IPS-11a (cell line): ENCODE results near the gene BBS10.
"Not testable (repeated sequence)": the region's sequence is repeated elsewhere in the genome, so short reads cannot be mapped to it uniquely, and the experiment has no call there.

Experiments used
- H3K4me3 ChIP-seq: one replicate; pipeline ENCODE4 v1.5.1; 2013; ENCODE audit warnings: low read depth, low read length, control low read depth

The BBS10 gene

DNA sequence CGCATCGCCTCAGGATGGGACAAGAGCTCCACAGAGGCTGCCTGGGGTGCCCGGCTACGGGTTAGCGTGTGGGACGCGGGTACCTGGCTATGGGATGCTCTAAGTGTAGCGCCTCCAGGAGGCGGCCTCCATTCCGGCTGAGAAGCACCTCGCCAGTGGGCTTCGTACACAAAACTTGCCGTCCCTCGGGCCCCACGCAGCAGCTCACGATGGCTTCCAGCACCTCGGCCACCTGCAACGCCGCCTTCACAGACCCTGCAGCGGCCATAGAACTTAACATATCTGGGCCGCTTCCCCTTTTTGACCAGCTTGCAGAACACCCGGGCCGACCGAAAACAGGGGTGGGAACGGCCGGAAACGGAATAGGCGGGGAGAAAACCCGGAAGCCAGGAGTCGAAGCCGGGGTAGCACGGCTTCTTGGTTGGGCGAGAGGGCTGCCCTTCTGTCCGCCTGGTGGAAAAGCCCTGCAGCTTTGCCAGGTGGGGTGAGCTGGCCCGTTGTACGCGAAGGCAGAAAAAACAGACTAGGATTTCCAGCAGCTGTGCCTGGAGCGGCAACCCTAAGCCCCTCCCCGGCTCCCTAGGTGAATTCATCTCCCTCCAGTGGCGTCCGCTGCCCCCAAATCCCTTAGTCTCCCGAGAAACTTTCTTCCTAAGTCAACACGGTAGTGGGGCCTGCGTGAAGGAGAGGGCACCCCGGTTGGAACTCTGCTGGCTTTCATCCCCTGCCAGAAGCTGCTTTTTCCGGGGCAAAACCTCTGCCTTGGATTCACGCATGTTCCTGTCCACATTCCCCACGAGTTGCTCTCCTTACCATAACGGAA is at the start of gene BBS10:
Gene BBS10, minus strand, starts transcription at position 337 of the 823 bp plus-strand sequence. Its CDS starts 57 bp downstream, at position 280.
- H3K4me3 ChIP-seq: peak within 1 kb of the TSS; percentile 92

GRCh38 chr12:76391461-76391860 is 43.2 kb upstream of the BBS10 start:
- H3K4me3 ChIP-seq: no peak overlapping the region

- H3K4me3 ChIP-seq: no peak overlapping the region
Observed at GRCh38 chr12:76387614-76388013, 39.4 kb upstream of the BBS10 start.

GRCh38 chr12:76384560-76384959 is 36.3 kb upstream of the BBS10 start:
- H3K4me3 ChIP-seq: no peak overlapping the region

DNA sequence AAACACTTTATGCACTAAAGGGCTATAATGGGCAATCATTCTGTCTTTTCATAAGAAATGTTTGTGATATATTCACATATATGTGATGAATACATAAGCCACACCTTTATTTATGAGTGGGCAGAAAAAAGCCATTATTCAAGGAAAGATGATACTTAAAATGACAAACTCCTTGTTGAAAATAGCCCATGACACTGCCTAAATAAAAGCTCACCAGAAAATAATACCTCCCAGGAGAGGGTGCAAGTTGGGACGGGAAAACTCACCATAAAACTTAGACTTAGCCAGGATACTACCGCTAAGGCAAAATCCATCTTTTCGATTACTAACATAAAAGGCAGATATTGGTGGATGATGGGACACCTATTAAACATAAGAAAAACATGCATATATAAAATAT is 35.8 kb upstream of the BBS10 start:
- H3K4me3 ChIP-seq: no peak overlapping the region

GRCh38 chr12:76379261-76379660 is 31.0 kb upstream of the BBS10 start:
- no peak overlapping the region for H3K4me3 ChIP-seq

DNA sequence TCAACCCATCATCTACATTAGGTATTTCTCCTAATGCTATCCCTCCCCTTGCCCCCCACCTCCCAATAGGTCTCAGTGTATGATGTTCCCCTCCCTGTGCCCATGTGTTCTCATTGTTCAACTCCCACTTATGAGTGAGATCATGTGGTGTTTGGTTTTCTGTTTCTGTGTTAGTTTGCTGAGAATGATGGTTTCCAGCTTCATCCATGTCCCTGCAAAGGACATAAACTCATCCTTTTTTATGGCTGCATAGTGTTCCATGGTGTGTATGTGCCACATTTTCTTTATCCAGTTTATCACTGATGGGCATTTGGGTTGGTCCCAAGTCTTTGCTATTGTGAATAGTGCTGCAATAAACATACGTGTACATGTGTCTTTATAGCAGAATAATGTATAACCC is 28.7 kb upstream of the BBS10 start:
- H3K4me3 ChIP-seq: not testable (repeated sequence)

DNA sequence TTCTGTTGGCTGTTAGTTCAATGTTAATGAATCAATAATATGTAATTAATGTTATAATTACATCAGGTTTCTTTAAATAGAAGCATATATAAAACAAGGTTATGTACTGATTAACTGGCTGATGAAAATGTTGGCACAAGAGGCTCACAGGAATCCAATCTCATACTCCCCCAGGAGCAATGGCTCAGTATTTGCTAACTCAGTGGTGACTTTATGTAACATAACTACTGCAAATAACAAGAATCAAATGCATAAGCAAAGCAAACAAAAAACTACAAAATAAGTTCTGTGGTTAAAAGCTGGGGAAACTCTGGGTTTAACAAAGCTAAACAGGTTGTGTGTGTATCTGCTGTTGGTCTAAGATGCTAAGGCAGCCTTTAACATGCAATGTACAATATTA is 27.7 kb upstream of the BBS10 start:
- H3K4me3 ChIP-seq: no peak overlapping the region

DNA sequence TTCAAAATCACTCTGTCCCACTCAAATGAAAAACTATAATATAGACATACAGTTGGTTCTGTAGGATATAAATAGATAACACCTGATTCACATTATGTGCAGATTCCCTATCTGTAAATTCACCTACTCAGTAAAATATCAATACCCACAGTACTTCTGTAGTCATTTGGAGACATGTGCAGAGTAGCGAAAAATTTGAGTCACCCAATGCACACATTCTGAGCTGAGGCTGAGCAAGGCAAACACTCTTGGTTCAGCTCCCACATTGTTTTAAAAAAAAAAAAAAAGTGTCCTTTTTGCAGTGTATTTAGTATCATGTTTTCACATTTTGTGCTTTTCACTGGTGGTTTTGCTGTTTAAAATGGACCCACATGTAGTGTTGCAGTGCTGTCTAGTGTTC is 27.3 kb upstream of the BBS10 start:
- no peak overlapping the region for H3K4me3 ChIP-seq

GRCh38 chr12:76374386-76375020 is 26.3 kb upstream of the BBS10 start:
- no peak overlapping the region for H3K4me3 ChIP-seq

DNA sequence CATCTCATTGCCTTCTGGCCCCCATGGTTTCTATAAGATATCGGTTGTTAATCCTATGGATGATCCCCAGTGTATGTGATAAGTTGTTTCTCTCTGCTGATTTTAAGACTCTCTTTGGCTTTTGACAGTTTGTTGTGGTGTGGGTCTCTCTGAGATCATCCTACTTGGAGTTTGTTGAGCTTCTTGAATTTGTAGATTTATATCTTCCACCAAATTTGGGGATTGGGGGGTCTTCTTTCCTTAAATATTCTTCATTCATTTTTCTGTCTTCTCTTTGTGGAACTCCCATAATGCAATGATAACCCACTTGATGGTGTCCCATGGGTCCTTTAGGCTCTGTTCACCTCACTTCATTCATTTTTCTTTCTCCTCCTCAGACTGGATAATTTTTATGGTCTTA is 20.0 kb upstream of the BBS10 start:
- H3K4me3 ChIP-seq: no peak overlapping the region

DNA sequence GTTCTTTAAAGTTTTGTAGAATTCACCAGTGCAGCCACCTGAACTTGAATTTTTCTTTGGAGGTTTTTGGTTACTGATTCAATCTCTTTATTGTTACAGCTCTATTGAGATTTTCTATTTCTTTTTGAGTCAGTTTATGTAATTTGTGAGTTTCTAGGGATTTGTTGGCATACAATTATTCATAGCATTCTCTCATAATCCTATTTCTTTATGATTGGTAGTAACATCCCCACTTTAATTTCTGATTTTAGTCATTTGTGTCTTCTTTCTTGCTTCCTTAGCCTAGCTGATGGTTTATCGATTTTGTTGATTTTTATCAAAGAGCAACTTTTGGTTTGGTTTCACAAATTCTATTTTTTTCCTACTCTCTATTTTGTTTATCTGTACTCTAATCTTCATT is 17.9 kb upstream of the BBS10 start:
- H3K4me3 ChIP-seq: no peak overlapping the region

GRCh38 chr12:76364131-76364530 is 15.9 kb upstream of the BBS10 start:
- H3K4me3 ChIP-seq: not testable (repeated sequence)

GRCh38 chr12:76360316-76360715 is 12.1 kb upstream of the BBS10 start:
- H3K4me3 ChIP-seq: no peak overlapping the region

DNA sequence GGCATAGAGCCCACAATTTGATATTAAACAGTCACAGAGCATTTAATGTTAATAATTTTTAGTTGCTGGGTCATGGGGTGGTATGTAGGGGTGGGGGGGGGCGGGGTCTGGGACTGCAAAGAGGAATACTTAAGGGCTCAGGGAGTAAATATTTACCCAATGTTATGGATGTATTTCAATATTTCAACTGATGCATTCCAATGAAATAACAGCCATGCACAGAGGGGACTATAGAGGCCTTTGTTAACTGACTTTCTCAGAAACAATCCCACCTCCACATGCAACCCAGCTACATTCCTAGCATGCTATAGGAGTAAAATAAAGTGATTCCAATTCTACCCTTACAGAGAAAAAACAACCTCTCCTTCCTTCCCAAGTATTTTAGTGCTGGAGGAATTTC is 7.9 kb upstream of the BBS10 start:
- H3K4me3 ChIP-seq: no peak overlapping the region

GRCh38 chr12:76346798-76347420 is 1.3 kb downstream of the BBS10 start:
- H3K4me3 ChIP-seq: no peak overlapping the region

GRCh38 chr12:76346236-76346635 is 2.0 kb downstream of the BBS10 start:
- no peak overlapping the region for H3K4me3 ChIP-seq

DNA sequence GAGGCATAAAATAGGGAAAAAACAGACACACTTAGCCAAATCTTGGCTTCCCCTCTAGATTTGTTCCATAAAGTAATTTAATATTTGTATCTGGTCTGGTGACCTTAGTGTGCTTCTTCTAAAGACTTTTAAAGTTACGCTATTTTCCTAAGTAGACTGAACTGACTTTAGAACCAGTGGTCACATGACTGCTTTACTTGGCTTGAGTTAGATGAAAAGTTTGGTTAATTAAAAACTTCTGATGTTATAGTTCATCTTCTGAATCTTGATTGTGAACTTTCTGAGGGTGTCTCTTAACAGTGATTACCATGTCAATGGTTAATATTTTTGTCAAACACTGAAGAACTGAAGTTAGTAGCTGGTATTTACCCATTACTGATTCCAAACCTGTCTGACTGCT is 2.6 kb downstream of the BBS10 start:
- H3K4me3 ChIP-seq: no peak overlapping the region

DNA sequence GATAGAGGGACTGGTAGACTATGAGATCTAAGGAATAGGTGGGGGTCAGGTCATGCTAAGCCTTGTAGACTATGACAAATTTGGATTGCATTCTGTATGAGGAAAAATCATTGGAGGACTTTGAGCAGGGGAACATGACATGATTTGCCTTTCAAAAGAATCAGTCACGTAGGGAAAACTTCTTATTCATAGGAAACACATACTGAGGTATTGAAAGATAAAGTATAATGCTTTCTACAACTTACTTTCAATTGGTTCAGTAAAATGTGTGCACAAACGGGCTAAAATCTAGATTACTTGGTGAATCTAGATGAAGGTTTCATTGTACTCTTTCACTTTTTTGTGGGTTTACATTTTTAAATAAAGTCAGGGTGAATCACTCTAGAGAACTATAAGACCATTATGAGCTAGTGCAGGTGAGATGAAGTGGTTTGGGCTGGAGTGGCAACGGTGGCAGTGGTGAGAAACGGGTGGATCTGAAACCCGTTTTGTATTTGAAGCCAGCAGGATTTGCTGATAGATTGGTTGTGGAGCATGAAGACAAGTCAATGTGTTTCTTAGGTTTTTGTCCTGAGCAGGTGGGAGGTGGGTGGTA is 6.7 kb downstream of the BBS10 start:
- H3K4me3 ChIP-seq: no peak overlapping the region

- H3K4me3 ChIP-seq: no peak overlapping the region
Observed at GRCh38 chr12:76340680-76341435, 7.4 kb downstream of the BBS10 start.

DNA sequence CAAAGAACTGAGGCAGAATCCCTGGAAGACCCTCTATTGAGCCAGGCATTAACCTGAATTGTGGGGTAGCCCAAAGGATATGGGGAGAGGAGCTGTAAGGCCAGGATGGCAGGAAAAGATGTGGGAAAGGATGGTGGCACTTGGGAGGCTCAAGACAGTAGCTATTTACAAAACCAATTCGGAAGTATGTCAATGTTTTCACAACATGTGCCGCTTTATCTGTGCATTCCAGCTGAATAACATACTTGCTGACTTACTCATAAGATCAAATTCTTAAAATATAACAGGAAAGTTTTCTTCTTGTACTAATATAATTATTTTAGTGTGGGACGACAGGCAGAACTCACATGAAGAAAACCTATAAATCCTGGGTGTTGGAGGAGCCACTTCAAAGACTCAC is 10.6 kb downstream of the BBS10 start:
- no peak overlapping the region for H3K4me3 ChIP-seq
